ENCODE data around the gene SNX15.

GRCh38 chr11:65040520-65040846 is 13.2 kb downstream of the SNX15 start:
- TF ChIP-seq CTCF (IDR thresholded peaks at IDR 0.05) (no peak), POLR2A (IDR thresholded peaks at IDR 0.05) (no peak)
